HG03575 (cell line): ENCODE results near the gene R3HCC1L.
"Not testable (repeated sequence)": the region's sequence is repeated elsewhere in the genome, so short reads cannot be mapped to it uniquely, and the experiment has no call there.

Experiments used
- ATAC-seq: cut with Tn5 transposase; IDR thresholded peaks from one replicate; pipeline ENCODE4 v1.9.1; 2021; ENCODE audit not compliant: unreplicated experiment, insufficient number of reproducible peaks, low FRiP score; ENCODE audit errors: extremely low read depth

Gene R3HCC1L

DNA sequence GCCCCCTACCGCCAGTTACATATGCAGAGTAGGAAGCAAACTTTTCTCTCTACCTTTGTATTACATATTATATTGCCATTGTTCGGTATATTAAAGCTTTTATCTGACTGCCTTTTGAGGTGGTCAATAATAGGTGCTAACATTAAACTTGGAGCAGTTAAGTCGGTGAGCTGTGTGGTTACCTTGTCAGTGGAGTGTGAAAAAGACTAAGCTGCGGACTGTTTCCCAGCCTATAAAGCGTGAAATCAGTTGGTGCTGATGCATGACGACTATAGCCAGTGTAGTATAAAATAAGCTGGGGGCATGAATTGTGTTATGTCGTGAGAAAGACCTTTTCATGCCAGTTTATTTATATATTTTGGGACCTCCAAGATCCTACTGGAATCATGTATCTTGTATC lies 33.7 kb downstream of the R3HCC1L start:
- no peak for ATAC-seq

DNA sequence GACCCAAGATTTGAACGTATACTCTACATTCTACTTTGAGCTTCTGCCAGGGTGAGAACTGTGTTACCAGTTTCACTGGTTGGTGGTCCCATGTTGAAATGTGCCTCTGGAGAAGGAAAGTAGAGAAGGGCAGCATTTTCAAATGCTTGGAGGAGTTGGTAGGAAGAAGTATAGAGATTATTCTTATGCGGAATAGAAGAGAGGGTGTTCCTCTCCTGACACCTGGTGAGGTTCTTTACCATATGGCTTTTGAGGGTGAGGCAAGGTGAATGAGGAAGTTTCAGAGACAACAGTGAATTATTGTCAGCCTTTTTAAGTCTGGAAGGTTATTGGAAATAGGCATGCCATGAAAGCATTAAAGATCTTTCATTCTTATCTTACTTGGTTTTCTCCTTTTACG lies 34.3 kb downstream of the R3HCC1L start:
- ATAC-seq: no peak

DNA sequence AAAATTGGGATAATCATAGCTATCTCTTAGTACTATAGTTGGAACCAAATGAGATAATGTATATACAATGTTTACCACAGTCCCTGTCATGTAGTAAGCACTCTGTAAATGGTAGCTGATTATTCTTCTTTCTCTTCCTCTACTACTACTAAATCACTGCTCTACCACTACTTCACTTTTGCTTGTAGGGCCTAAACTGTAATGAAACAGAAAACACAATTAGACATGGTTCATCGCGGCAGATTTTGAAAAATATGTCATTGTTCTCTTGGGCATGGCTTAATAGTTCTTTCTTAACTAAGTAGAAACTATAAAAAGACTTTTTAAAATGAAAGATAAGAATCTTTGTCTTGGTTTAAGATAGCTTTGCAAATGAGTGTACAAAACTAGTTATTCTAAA lies 34.9 kb downstream of the R3HCC1L start:
- ATAC-seq: no peak

DNA sequence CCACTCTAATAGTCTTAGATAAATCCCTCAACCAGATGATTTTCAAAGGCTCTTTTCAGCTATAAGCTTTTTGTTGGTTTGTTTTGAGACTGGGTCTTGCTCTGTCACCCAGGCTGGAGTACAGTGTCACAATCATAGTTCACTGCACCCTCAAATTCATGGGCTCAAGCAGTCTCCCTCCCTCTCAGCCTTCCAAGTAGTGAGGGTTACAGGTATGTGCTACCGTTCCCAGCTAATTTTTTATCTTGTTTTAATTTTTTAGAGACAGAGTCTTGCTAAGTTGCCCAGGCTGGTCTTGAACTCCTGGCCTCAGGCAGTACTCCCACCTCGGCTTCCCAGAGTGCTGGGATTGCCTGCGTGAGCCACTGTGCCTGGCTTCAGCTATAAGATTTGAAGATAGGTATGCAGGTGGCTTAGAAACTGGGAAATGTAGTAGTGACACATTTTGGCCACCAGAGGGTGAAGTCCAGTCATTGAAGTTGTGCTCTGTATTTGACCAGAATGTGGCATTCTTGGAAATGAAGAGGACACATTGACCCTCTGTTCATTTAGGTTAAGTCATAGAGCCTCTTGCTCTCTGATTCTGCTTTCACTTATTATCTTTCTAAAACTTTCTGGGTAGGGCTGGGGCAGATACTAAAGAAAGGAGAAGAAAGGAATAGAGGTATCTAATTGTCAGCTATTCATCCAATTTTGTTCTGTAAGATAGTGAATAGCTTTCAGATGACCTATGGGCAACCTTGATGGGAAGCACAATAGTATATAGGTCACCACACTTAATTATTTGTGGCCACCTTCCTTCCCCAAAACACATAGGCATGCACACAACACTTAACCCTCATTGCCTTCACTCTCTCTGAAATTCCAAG lies 36.0 kb downstream of the R3HCC1L start:
- no peak for ATAC-seq

DNA sequence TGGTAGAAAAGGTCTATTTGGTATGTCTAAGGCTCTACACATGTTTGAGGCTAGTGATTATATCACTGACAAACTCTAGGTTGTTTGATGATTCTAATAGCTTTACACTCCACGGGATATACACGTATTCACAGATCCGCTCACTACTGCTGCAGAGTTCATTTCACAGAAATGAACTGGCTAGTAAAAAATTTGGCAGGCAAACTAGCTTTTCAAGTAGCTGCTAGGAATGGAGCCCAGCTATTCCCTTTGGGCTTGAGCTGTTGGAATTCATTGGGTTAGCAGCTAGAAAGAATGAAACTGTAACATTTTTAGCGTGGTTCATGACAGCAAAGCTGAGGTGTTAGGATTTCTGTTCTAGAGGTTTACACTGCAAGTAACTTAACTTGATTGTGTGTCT lies 37.6 kb downstream of the R3HCC1L start:
- no peak for ATAC-seq

DNA sequence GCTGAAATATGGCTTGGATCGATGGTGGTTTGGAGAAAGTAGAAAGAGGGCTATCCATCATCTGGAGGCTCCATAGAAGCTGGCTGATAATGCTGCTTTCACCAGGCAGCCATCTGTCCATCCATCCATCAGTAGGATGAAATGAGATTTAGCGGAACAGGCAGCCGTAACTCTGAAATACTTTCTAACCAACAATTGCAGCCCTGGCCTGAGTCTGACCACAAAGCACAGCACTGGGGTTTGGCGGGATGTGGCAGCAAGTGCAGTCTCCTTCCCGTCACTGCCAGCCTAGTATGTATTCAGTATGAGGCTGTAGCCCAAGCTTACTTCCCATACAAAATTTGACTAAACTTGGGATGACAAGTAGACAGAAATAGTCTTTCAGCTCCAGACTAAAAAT lies 38.0 kb downstream of the R3HCC1L start:
- no peak for ATAC-seq

DNA sequence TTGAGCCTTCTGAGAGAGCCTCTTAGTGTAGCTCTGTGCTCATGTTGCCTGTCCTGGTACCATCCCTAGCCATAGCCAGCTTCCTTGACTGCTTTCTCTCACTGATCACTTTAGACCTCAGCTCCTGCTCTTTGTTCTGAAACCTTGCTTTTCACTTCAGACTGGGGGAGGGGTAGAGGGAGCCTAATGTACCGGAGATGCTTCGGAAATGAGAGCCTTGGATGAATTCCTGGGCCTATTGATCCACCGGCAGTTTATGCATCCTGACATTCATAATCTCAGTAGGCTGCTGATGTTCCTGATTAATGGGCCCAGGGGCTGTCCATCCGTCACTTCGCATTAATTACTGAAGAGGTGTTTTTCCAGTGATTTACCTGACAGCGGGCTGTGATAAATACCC lies 38.8 kb downstream of the R3HCC1L start:
- ATAC-seq: no peak

DNA sequence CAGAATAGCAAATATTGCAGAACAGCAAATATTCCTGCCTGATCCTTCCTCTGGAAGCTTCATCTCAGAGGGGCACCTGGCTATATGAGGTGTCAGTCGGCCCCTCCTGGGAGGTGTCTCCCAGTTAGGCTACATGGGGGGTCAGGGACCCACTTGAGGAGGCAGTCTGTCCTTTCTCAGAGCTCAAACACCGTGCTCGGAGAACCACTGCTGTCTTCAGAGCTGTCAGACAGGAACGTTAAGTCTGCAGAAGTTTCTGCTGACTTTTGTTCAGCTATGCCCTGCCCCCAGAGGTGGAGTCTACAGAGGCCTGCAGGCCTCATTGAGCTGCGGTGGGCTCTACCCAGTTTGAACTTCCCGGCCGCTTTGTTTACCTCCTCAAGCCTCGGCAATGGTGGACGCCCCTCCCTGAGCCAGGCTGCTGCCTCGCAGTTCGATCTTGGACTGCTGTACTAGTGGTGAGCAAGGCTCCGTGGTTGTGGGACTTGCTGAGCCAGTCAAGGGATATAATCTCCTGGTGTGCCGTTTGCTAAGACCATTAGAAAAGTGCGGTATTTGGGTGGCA lies 48.0 kb downstream of the R3HCC1L start:
- not testable (repeated sequence) for ATAC-seq

DNA sequence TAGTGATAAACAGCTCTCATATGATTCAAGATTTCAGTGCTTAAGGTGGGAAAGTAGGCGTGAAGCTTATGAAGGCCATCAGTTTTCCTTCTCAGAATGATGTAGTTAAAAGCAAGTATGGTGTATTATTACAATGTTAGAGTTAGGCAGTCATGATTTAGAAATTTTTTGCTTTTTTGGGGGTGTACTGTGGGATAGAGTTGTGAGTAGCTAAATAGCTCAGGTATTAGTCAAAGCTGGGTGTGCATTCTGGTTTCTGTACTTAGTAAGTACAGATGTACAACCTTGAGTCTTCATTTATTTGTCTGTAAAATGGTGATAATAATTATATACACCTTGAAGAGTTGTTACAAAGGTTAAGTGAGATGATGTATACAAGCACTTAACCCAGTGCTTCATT lies 52.2 kb downstream of the R3HCC1L start:
- no peak for ATAC-seq

DNA sequence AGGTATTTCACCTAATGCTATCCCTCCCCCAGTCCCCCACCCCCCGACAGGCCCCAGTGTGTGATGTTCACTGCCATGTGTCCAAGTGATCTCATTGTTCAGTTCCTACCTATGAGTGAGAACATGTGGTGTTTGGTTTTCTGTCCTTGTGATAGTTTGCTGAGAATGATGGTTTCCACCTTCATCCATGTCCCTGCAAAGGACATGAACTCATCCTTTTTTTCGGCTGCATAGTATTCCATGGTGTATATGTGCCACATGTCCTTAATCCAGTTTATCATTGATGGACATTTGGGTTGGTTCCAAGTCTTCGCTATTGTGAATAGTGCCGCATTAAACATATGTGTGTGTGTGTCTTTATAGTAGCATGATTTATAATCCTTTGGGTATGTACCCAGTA lies 56.3 kb downstream of the R3HCC1L start:
- not testable (repeated sequence) for ATAC-seq

DNA sequence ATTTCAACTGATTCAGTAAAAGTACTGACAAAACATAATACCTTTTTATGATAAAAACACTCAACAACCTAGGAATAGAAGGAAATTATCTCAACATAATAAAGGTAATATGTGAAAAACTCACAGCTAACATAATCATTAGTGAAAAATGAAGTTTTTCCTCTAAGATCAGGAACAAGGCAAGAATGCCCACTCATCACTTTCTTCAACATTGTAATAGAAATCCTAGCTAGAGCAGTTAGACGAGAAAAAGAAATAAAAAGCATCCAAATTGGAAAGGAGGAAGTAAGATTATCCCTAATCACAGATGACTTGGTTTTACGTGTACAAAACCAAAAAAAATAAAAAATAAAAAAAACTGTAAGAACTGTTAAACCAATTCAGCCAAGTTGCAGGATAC lies 58.6 kb downstream of the R3HCC1L start:
- no peak for ATAC-seq

DNA sequence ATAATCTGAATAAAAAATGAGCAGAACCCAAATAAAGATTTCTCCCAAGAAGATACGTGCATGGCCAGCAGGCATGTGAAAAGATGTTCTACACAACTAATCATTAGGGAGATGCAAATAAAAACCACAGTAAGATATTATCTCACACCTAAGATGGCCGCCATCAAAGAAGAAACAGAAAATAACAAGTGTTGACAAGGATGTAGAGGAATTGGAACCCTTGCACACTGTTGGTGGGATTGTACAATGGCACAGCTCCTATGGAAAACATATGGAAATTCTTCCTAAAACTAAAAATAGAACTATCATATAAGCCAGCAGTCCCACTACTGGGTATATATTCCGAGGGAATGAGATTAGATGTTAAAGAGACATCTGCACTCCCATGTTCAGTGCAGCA lies 60.2 kb downstream of the R3HCC1L start:
- no peak for ATAC-seq

DNA sequence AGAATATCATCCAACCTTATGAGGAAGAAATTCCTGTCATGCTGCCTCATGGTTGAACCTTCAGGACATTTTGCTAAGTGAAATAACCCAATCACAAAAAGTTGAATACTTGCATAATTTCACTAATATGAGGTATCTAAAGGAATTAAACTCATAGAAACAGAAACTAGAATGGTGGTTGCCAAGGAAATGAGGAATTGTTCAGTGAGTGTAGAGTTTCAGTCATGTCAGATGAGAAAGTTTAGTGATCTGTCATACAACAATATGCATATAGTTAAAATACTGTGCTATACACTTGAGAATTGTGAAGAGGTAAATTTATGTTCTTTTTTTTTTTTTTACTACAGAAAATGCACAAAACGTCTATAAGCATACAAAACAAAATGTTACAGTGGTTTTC lies 60.7 kb downstream of the R3HCC1L start:
- ATAC-seq: no peak

DNA sequence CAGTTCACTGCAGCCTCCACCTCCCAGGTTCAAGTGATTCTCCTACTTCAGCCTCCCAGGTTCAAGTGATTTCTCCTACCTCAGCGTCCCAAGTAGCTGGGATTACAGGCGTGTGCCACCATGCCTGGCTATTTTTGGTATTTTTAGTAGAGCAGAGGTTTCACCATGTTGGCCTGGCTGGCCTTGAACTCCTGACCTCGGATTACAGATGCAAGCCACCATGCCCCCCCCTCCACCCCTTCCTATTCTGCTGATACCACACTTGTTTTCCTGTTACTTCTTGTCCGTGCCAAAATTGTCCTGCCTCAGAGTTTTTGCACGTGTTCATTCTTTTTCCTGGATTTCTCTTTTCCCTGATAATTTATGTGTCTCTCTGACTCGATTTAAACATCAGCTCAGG lies 62.5 kb downstream of the R3HCC1L start:
- ATAC-seq: no peak

DNA sequence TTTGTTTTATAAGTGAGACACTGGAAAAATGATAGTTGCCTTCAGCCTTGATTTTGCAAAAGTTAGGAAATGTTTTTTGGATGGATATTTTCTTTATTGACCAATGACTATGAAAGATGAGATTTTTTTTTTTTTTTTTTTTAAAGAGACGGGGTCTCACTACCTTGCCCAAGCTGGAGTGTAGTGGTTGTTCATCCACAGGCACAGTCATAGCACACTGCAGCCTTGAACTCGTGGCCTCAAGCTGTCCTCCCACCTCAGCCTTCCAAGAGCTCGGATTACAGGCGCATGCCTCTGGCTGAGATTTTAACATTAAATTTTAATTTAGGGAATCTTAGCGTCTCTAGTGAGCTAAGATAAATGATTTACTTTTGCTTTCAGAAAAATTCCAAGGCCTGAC lies 67.3 kb downstream of the R3HCC1L start:
- no peak for ATAC-seq

DNA sequence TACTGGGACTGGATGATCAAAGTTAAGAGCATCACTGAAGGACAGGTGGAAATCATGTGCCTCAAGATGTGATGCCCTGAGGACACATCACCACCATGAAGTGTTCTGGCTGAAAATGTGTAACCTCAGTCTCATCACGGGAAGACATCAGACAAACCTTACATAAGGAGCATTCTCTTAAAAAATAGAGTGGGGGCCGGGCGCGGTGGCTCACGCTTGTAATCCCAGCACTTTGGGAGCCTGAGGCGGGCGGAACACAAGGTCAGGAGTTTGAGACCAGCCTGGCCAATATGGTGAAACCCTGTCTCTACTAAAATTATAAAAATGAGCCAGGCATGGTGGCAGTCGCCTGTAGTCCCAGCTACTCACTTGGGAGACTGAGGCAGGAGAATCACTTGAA lies 67.9 kb downstream of the R3HCC1L start:
- no peak for ATAC-seq

DNA sequence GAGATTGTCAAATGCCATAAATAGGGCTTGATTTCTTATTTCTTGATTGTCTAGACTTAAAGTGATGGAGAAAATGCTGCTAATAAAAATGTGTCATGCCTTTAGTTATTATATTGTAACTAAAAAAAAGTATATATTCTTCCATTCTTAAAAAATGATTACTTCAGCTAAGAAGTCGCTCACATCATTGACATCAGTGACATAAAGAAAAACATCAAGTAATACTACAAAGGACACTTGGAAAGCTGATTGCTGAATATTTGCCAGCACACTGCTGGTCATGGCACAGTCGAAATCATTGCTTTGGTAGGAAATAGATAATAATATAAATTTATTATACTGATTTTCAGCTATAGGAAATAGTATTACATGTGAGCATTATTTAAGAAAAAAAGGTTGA lies 70.9 kb downstream of the R3HCC1L start:
- ATAC-seq: no peak

DNA sequence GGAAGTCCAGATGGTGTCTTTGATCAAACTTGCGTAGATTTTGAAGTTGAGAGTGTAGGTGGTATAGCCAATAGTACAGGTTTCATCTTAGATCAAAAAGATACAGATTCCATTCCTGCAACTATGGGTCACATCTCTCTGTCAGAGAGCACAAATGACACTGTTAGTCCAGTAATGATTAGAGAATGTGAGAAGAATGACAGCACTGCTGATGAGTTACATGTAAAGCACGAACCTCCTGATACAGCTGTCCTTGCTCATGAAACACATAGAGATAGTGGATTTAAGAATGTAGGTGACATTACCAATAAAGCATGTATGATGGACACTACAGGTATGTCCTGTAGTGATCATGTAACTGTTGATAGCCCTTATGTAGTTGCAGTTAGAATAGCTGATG lies 74.5 kb downstream of the R3HCC1L start:
- ATAC-seq: no peak

DNA sequence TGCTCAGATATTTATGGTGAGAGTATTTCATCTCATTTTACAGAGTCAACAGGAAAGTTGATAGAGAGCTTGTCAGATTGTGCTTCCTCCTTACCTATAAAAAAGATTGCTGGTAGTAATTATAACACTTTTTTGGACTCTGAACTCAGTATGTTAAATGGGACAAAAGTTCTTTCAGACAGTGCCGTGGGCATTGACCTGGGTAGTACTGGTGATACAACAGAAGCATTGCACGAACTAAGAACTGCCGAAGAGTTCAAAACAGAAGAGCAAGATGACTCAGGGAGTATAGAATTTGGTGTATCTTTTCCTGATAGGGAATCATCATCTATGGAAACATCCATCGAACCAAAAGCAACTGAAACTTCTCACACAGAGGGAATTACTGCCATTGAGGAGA lies 75.0 kb downstream of the R3HCC1L start:
- ATAC-seq: no peak

DNA sequence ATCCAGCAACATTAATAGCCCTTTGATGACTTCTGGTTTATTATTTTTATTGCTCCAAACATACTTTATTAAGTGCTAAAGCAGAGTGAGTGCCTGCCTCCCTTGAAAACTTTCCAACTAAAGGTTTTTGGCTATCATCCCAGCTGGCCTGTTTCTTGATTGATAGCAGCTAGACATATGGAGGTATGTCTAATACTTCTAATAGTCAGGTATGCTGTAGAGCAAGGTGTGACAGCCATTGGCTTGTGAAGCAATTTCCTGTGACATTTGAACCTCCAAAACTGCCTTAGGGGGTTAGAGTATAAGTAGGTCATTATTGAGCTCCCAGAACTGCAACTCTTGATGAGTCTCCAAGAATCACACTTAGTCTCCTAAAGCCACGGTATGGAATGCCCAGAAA lies 77.7 kb downstream of the R3HCC1L start:
- ATAC-seq: no peak

DNA sequence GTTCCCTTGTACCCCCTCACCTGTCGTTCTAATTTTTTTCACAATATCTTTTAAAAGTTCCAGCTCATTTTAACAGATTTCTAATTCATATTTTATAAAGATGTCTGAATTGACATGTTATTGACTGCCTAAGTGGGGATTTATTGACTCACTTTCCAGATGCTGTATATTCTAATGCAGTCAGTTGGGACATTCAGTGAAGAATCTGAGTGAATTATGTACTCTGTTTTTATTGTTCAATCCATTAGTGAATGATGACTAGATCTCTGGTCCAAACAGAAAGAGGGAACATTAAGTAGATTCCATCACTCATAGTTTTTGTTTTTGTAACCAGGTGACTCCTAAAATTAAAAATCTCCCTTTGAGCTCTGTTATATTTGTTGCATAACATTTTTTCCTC lies 79.3 kb downstream of the R3HCC1L start:
- no peak for ATAC-seq
